GM18526 (cell line): ENCODE measurements around the gene CYP24A1.

Experiments
- POLR2A ChIP-seq: IDR thresholded peaks from 3 replicates; pipeline ENCODE4 v1.6.1; 2011; ENCODE audit not compliant: insufficient read length; ENCODE audit errors: extremely low read depth

The CYP24A1 gene

DNA sequence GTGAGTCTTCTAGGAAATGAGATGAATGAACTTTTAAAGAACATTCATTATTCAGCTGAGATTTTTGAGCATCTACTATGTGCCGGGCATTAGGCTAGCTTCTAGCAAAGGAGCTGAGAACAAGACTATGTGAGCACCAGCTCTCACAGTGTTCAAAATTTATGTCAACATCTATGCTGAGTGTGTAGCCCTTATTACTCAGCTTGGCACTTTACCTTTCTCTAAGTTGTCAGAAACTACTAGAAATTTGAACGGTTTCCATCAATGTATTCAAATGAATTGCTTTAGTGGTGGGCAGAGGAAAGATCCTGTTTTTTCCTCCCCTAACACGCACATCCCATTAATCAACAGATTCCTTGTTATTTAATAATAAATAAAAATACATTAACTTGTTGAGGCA is 33.3 kb downstream of the CYP24A1 start:
- TF ChIP-seq POLR2A = no peak

- TF ChIP-seq POLR2A = no peak
Observed at GRCh38 chr20:54140067-54140466, 33.7 kb downstream of the CYP24A1 start.

DNA sequence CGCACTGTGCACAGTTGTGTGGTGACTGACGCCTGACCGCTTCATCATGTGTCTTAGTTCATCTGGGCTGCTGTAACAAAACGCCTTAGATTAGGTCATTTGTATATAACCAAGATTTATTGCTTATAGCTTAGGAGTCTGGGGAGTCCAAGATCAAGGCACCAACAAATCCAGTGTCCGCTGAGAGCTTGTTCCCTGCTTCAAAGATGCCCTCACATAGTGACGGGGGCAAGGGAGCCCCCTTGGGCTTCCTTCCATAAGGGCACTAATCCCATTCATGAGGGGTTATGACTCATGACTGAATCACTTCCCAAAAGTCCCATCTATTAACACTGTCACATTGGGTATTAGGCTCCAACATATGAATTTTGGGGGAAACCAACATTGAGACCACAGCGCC is 34.6 kb downstream of the CYP24A1 start:
- no peak for TF ChIP-seq POLR2A

DNA sequence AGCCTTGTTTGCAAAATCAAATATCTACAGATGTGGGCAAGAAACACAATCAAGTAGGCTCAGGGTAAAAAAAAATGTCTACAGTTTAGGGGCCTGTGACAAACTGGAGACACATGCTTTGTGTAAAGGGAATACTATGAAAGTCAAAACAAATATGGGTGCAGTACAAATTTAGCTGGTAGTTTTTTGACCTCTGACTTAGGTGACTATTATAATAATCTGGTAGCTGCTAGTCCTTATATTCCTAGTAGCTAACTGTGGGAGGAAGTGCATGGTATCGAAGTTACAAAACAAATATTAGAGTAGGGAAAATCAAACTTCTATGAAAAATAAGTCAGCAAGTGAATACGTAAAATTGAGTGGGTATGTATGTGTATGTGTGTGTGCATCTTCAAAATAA is 35.4 kb downstream of the CYP24A1 start:
- no peak for TF ChIP-seq POLR2A

DNA sequence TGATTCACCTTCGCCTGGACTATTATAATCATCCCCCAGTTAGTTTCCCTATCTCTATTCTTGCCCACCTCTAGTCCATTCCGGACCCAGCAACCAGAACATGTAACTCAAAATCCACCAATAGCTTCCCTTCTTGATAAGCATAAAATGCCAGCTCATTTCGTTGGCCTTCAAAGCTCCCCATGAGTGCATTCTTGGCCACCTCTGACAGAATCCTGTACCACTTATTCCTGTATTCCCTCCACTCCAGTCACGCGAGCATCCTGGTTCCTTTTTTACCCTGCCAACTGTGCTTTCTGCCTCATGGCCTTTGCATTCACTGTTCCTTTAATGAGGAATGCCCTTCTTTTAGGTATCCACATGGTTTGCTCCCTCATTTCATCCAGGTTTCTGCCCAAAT is 36.7 kb downstream of the CYP24A1 start:
- TF ChIP-seq POLR2A = no peak

DNA sequence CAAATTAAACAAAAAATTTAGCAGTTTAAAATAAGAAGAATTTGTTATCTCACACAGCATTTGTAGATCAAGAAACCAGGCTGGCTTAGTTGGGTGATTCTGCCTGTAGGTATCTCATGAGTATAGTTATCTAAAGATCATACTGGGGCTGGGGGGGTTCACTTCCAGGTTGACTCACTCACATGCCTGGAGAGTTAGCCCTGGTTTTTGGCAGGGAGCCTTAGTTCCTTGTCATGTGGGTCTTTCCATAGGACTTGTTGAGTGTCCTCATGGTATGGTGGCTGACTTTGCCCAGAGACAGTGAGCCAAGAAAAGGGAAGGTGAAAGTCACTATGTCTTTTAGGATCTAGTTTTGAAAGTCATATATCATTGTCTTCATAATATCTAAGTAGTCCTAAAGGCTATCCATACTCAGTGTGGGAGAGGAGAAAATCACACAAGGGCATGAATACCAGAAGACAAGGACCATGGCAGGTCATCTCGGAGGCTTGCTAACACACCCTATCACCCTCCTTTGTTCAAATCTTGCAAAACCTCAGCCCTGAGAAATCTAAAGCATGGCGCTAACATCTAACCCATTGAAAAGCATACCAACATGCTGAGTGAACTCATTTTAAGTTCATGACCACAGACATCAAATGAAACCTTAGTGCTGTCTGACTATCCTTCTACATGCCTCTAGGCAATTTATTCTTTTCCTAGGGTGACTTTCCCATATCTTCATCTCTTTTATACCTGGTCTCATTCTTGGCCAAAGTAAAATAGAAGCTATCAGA is 39.2 kb downstream of the CYP24A1 start:
- no peak for TF ChIP-seq POLR2A

GRCh38 chr20:54133434-54134427 is 40.1 kb downstream of the CYP24A1 start:
- no peak for TF ChIP-seq POLR2A

GRCh38 chr20:54132612-54133433 is 41.0 kb downstream of the CYP24A1 start:
- no peak for TF ChIP-seq POLR2A

GRCh38 chr20:54131675-54132611 is 41.8 kb downstream of the CYP24A1 start:
- TF ChIP-seq POLR2A = no peak

- no peak for TF ChIP-seq POLR2A
Observed at GRCh38 chr20:54129350-54129749, 44.4 kb downstream of the CYP24A1 start.

DNA sequence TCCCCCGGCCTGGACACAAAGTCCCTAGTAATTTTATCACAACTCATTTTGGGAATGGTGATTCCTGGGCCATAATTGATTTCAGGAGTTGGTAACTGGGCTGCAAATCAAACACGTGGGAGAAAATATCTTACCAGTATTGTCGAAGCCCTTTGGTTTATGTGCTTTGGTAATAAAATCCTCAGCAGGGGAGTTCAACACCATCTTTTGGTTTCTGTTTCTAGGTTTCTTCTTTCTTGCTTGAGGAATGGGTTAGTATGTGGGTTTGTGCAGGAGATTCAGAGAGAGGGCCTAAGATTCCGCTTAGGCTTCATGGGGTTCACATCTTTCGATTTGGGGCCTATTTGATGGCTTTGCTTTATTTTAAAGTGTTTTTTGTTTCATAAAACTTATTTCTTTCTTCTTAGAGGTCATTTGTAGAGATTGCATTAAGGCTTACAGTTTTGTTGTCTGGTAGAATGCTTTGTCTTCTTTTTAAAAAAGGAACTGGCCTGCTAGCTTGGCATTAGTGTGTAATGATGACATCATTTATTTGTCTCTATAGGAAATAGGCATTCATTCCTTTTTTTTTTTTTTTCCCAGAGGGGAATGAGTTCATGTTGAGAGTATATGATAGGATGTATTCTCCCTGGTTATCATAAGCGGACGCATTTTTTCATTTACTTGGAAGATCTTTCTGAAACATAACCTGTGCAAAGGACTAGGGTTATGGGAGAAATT is 45.8 kb downstream of the CYP24A1 start:
- TF ChIP-seq POLR2A = no peak

GRCh38 chr20:54126806-54127655 is 46.8 kb downstream of the CYP24A1 start:
- TF ChIP-seq POLR2A = no peak
